ENCODE data around the gene RAB23. TPM values are rescaled to one million over a fixed set of nuclear protein-coding genes. Genes with fewer than 3 reads are reported as not detected.
"Not testable (repeated sequence)": the region's sequence is repeated elsewhere in the genome, so short reads cannot be mapped to it uniquely, and the experiment has no call there.

The RAB23 gene
- total and polyA plus RNA-seq, 8 donors, result 0.69 to 4.5 (median 1.6) TPM

- intact Hi-C loops (cut with DNase I), result no loop called here
- H3K4me3 ChIP-seq, result no peak overlapping the region
- H3K36me3 ChIP-seq, result no peaks in the 10 kb centered on the region
- H3K9me3 ChIP-seq, result no peaks in the 10 kb centered on the region
- DNase-seq, result no peak
- no peak for FAIRE-seq
- H3K27ac ChIP-seq, result no peak overlapping the region
- H3K4me1 ChIP-seq, result no peaks in the 10 kb centered on the region
- ATAC-seq, result no peak
- H3K27me3 ChIP-seq, result peaks cover 0 to 3% (median 0%) of the 10 kb centered on the region in 4 donors
- WGBS, 2 donors, result 54 to 68% methylated on average over 6 of the region's 6 CpGs
- TF ChIP-seq CTCF (IDR thresholded peaks at IDR 0.05), result no peak
Observed at GRCh38 chr6:57246307-57246706, 24.2 kb upstream of the RAB23 start.

DNA sequence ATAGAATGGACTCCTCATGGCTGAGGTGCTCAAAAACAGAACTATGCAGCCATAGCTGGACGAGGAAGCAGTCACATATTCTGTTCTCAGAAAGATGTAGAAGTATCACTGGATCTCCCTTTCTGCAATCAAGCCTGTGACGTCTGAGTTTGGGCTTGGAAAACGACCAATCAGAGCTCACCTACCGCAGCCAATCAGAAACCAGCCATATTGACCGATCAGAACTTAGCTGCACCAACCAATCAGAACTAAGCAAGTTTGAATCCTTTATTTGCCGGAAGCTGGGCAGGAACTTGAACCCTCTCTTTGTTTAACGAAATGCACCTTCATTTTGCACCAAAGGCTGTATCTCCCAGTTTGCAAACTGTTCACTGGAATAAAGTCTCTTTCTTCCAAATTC lies 21.8 kb upstream of the RAB23 start:
- DNase-seq (no peak), FAIRE-seq (no peak), ATAC-seq (no peak)
- Histone ChIP-seq H3K36me3 (no peaks in the 10 kb centered on the region), H3K27ac (no peak overlapping the region), H3K4me3 (no peak overlapping the region), H3K27me3 (peaks cover 0 to 3% (median 0%) of the 10 kb centered on the region in 4 donors), H3K9me3 (no peaks in the 10 kb centered on the region), H3K4me1 (no peaks in the 10 kb centered on the region)
- intact Hi-C loops (cut with DNase I), result no loop called here
- 74 to 80% methylated on average over 7 of the region's 7 CpGs for WGBS, 2 donors
- TF ChIP-seq CTCF (IDR thresholded peaks at IDR 0.05), result no peak

GRCh38 chr6:57243526-57243925 lies 21.4 kb upstream of the RAB23 start:
- FAIRE-seq; ATAC-seq; intact Hi-C loops (cut with DNase I): not testable (repeated sequence)

GRCh38 chr6:57242505-57242904 lies 20.4 kb upstream of the RAB23 start:
- DNase-seq (no peak), FAIRE-seq (no peak), ATAC-seq (peak in 2 of 4 donors; percentile 27 to 50)
- H3K4me1 ChIP-seq, result no peaks in the 10 kb centered on the region
- intact Hi-C loops (cut with DNase I), result no loop called here
- H3K27ac ChIP-seq, result no peak overlapping the region
- peaks cover 0 to 3% (median 0%) of the 10 kb centered on the region in 4 donors for H3K27me3 ChIP-seq
- TF ChIP-seq CTCF (IDR thresholded peaks at IDR 0.05), result no peak
- WGBS, 2 donors, result 9 to 15% methylated on average over 2 of the region's 2 CpGs
- no peak overlapping the region for H3K4me3 ChIP-seq
- no peaks in the 10 kb centered on the region for H3K36me3 ChIP-seq
- no peaks in the 10 kb centered on the region for H3K9me3 ChIP-seq

More at GRCh38 chr6:57243526-57243925, 21.4 kb upstream of the RAB23 start:
- DNase-seq, H3K36me3 ChIP-seq, H3K4me3 ChIP-seq, H3K27me3 ChIP-seq, H3K27ac ChIP-seq, H3K9me3 ChIP-seq, H3K4me1 ChIP-seq: not testable (repeated sequence)
- WGBS, 2 donors, result 91 to 97% methylated on average over 13 of the region's 13 CpGs

- no peak for FAIRE-seq
- Histone ChIP-seq H3K9me3 (no peaks in the 10 kb centered on the region), H3K4me1 (peaks cover 0 to 5% (median 0%) of the 10 kb centered on the region in 3 donors), H3K27ac (no peak overlapping the region), H3K36me3 (no peaks in the 10 kb centered on the region), H3K27me3 (no peaks in the 10 kb centered on the region), H3K4me3 (no peak overlapping the region)
- WGBS, 2 donors, result 54 to 55% methylated on average over 2 of the region's 2 CpGs
- no peak for ATAC-seq
- DNase-seq, result no peak
- intact Hi-C loops (cut with DNase I), result no loop called here
- no peak for TF ChIP-seq CTCF (IDR thresholded peaks at IDR 0.05)
Observed at GRCh38 chr6:57226221-57226620, 4.1 kb upstream of the RAB23 start.
